Choroid plexus epithelial cell (primary cell): ENCODE data around the gene TBX6.

Experiments used
- DNase-seq: peaks from one replicate; pipeline ENCODE4 v3.0.0-alpha.2; 2010; ENCODE audit warnings: low read depth
- H3K4me3 ChIP-seq: 2 replicates; pipeline ENCODE4 v1.5.1; 2011; ENCODE audit warnings: low read depth, mild to moderate bottlenecking, control low read depth, low read length, moderate library complexity
- CTCF ChIP-seq: conservative IDR thresholded peaks from 2 replicates; pipeline ENCODE4 v1.5.1; 2011; ENCODE audit warnings: low read depth, mild to moderate bottlenecking, control low read depth, inconsistent platforms, low read length, moderate library complexity

The TBX6 gene, protein sequence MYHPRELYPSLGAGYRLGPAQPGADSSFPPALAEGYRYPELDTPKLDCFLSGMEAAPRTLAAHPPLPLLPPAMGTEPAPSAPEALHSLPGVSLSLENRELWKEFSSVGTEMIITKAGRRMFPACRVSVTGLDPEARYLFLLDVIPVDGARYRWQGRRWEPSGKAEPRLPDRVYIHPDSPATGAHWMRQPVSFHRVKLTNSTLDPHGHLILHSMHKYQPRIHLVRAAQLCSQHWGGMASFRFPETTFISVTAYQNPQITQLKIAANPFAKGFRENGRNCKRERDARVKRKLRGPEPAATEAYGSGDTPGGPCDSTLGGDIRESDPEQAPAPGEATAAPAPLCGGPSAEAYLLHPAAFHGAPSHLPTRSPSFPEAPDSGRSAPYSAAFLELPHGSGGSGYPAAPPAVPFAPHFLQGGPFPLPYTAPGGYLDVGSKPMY

DNA sequence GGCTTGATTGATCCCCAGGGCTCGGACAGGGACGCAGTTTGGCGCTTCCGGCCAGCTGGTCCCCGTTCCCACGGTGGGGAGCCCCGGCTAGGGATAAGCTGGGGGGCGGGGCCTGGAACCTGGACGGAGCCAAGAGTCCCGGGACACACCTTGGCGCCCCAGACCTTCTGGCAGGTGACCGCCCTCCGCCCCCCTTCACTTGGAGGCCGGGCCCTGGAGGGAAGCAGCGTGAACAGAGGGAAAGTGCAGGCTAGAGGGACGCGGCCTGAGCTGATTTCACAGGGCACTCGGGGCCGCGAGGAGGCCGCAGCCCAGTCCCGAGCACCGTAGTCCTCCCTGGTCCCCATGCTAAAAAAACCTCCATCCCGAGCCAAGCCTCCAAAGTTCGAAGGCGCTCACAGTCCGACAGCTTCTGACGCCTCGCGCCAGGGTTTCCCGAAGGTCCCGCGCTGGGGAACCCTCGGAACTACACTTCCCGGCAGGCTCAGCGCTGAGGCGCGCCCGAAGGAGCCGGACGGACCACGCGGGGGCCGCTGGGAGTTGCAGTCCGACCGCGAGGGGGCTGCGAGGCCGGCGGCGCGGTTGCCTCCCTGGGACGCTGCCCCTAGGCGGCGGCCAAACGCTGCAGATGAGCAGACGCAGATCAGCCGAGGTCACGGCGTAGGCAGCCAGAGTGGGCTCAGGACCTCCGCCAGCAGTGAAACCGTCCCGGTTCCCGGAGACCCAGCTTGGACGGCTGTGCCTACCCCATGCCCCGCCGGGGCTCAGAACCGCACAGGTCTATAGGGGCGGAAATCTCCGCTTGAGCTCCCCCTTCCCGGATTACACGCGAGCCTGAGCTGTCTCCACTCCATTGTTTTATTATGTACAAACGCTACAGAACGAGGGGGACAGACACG is at the start of gene TBX6:
TSS of gene TBX6 (minus strand) at position 451 of the 899 bp plus-strand sequence. CDS start 731 bp downstream, outside the sequence.
- DNase-seq, result peak; percentile 90
- TF ChIP-seq CTCF, result peak; percentile 68
- H3K4me3 ChIP-seq, result peak within 1 kb of the TSS; percentile 65

- no peak overlapping the region for H3K4me3 ChIP-seq
- no peak for TF ChIP-seq CTCF
- DNase-seq, result no peak
These were observed 48.1 kb upstream of the TBX6 start for GRCh38 chr16:30139583-30140481.

GRCh38 chr16:30137897-30138296 is 46.2 kb upstream of the TBX6 start:
- DNase-seq, result no peak
- no peak overlapping the region for H3K4me3 ChIP-seq
- no peak for TF ChIP-seq CTCF

DNA sequence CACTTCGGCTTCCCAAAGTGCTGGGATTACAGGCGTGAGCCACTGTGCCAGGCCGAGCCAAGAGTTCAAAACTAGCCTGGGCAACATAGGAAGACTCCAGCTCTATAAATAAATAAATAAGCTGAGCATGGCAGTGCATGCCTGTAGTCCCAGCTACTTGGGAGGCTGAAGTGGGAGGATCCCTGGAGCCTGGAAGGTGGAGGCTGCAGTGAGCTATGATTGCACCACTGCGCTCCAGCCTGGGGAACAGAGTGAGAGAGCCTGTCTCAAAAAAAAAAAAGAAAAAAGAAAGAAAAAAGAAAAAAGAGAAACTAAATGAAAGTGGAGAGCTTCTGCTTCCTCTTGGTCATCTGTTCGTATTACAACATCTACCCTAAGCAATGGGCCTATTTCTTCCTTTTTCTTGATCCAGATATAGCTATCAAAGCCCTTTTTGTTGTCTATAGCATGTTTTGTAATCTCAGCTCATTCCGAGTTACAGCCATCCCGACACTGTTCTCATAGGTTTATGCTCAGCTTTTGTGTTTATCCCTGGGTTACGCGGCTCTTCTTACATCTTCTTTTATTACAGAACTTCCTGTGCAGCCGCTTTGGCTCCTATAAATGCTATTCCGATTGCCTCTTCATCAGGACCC is 45.4 kb upstream of the TBX6 start:
- no peak overlapping the region for H3K4me3 ChIP-seq
- no peak for DNase-seq
- TF ChIP-seq CTCF, result no peak

DNA sequence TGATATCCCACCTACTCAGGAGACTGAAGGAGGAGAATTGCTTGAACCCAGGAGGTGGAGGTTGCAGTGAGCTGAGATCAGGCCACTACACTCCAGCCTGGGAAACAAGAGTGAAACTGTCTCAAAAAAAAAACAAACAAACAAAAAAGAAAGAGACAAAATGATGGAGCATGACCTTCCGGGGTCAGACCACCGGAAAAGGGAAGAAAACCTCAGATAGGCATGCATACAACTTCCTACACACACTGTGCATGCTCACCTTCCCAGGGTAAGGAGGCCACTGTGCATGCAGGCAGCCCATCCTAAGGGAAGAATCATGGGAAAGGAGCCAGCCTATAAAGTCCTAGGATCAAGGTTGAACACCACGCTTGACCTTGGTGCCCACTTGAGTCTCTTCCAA is 40.9 kb upstream of the TBX6 start:
- no peak for DNase-seq
- no peak for TF ChIP-seq CTCF
- no peak overlapping the region for H3K4me3 ChIP-seq

- TF ChIP-seq CTCF, result no peak
- no peak overlapping the region for H3K4me3 ChIP-seq
- DNase-seq, result no peak
These were observed 40.2 kb upstream of the TBX6 start for GRCh38 chr16:30131869-30132475.
